HepG2 (cell line): ENCODE measurements around the gene HELT.

Experiments
- CTCF ChIP-seq: sonication (generic); formaldehyde crosslinking; IDR thresholded peaks from 2 replicates; pipeline ENCODE4 v1.5.0; 2020; ENCODE audit warnings: mild to moderate bottlenecking, missing genetic modification reagents, moderate library complexity
- MED8 ChIP-seq: sonication (generic); formaldehyde crosslinking; IDR thresholded peaks from 2 replicates; pipeline ENCODE4 v1.8.1; 2023; ENCODE audit warnings: mild to moderate bottlenecking, missing genetic modification reagents; ENCODE audit not compliant: insufficient replicate concordance
- NBN ChIP-seq: fragments of 450-650 bp; conservative IDR thresholded peaks from 2 replicates; pipeline ENCODE4 v1.6.1; 2017
- PHF8 ChIP-seq: sonication (generic); formaldehyde crosslinking; IDR thresholded peaks from 2 replicates; pipeline ENCODE4 v1.5.0; 2020; ENCODE audit warnings: missing genetic modification reagents
- RAD21 ChIP-seq: fragments of 450-650 bp; formaldehyde crosslinking; IDR thresholded peaks from 2 replicates; pipeline ENCODE4 v1.5.0; 2020; ENCODE audit warnings: mild to moderate bottlenecking
- SMC3 ChIP-seq: IDR thresholded peaks from 2 replicates; pipeline ENCODE4 v1.6.1; 2011; ENCODE audit warnings: low read length, improper control_type of control experiment
- SP1 ChIP-seq, 2 experiments: fragments of 450-650 bp in 1 of 2; sonication (generic) in 1 of 2; formaldehyde crosslinking in 1 of 2; IDR thresholded peaks; 2 replicates each; pipeline versions ENCODE4 v1.4.0 to v1.6.1; 2016 to 2020; ENCODE audit warnings: missing genetic modification reagents in 1 of 2
- TAF1 ChIP-seq: sonication (generic); formaldehyde crosslinking; IDR thresholded peaks from 2 replicates; pipeline ENCODE4 v1.4.0; 2020; ENCODE audit warnings: missing genetic modification reagents
- USF2 ChIP-seq, 2 experiments: sonication (generic) in 1 of 2; formaldehyde crosslinking in 1 of 2; IDR thresholded peaks; 2 replicates each; pipeline versions ENCODE4 v1.5.1 to v1.6.1; 2011 to 2020; ENCODE audit warnings: borderline replicate concordance in 1 of 2, low read depth in 1 of 2, low read length in 1 of 2, mild to moderate bottlenecking in 1 of 2, missing genetic modification reagents in 1 of 2, moderate library complexity in 1 of 2
- ZBTB40 ChIP-seq, 2 experiments: fragments of 450-650 bp in 1 of 2; sonication (generic) in 1 of 2; formaldehyde crosslinking in 1 of 2; IDR thresholded peaks; 2 replicates each; pipeline versions ENCODE4 v1.6.1 to v1.8.0; 2016 to 2022; ENCODE audit warnings: antibody characterized with exemption in 1 of 2, mild to moderate bottlenecking in 1 of 2, missing genetic modification reagents in 1 of 2
- ZBTB42 ChIP-seq: sonication (generic); formaldehyde crosslinking; IDR thresholded peaks from 2 replicates; pipeline ENCODE4 v1.5.0; 2020; ENCODE audit warnings: mild to moderate bottlenecking, missing genetic modification reagents
- ZZZ3 ChIP-seq: sonication (generic); formaldehyde crosslinking; IDR thresholded peaks from 2 replicates; pipeline ENCODE4 v1.4.0; 2020; ENCODE audit warnings: missing genetic modification reagents, mild to moderate bottlenecking, borderline replicate concordance

DNA sequence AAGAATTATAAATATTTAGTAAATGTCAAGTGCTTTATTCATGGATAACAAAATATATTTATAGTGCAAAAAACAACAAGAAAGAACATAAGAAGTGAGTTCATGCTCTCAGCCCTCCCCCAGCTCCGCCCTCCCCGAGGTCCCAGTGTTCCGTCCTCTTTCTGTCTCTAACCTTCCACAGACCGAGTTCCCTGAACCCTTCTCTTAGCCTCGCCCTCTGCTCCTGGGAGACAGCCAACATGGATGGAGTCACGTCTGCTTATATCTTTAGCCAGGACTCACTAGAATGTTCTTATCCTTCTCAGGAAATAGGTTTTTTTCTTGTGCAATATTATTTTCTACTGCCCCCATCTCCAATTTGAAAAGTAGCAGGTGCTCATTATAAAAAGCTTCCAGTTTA, 40.1 kb upstream of the HELT start:
- TF ChIP-seq SMC3 (no peak), NBN (no peak), ZZZ3 (CRISPR knock-in tag) (no peak), ZBTB40 (IDR thresholded peaks at IDR 0.05) (no peak), ZBTB40 (CRISPR knock-in tag; IDR thresholded peaks at IDR 0.05) (no peak), PHF8 (no peak), CTCF (CRISPR knock-in tag) (no peak), ZBTB42 (CRISPR knock-in tag) (no peak), SP1 (IDR thresholded peaks at IDR 0.05) (no peak), SP1 (CRISPR knock-in tag; IDR thresholded peaks at IDR 0.05) (no peak), MED8 (no peak), USF2 (IDR thresholded peaks at IDR 0.05; ENCODE audit: low read depth, low read length) (no peak), USF2 (CRISPR knock-in tag; IDR thresholded peaks at IDR 0.05; ENCODE audit: borderline replicate concordance) (no peak), TAF1 (CRISPR knock-in tag) (no peak), RAD21 (CRISPR knock-in tag) (no peak)
